ENCODE results near the gene ZC3HAV1. TPM values are rescaled to one million over a fixed set of nuclear protein-coding genes. Genes with fewer than 3 reads are reported as not detected.

ZC3HAV1 gene
- total RNA-seq, 1 experiment from 2014 or later, result 38.0 TPM

DNA sequence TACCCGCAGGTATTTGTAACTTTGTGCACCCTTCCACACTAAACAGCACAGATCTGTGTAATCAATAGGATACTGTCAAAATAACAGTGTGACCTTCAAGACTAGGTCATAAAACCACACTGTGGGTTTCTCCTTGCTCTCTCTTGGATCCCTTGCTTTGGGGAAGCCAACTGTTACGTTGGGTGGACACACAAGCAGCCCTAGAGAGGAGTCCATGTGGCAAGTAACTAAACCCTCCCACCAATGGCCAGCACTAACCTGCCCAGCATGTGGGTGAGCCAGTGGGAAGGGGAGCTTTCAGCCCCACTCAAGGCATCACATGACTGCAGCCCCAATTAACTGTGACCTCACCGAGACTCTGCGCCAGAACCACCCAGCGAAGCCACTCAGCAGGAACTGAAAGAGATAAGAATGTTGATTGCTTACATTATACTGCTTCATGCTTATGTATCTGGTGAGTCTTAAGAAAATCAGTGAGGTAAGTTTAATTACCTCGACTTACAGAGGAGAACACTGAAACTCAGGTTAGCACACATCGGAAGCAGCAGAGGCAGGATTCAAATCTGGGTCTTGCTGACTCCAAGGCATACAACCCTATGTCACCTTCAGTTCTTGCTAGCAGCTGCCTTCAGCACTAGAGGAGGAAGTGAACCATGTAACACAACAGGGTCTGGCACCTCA lies 9.4 kb upstream of the ZC3HAV1 start:
- ChIA-PET CTCF (interaction anchor here (1.0 kb wide), 1 partner anchor 44 kb away, joined by 4 read pairs; no protein-coding TSS in a partner anchor), POLR2A (interaction anchor here (0.6 kb wide), 1 partner anchor 132 kb away, joined by 9 read pairs; no protein-coding TSS in a partner anchor)
- ATAC-seq (no peak; the same call in 1 of the 2 replicates), DNase-seq (ENCODE audit: low spot score) (no peak)
- Mint-ChIP-seq H3K36me3 (no peaks in the 10 kb centered on the region), H3K4me1 (peaks cover 14% of the 10 kb centered on the region), H3K9me3 (no peaks in the 10 kb centered on the region), H3K4me3 (no peak overlapping the region), H3K27ac (no peak overlapping the region), H3K27me3 (ENCODE audit: low read depth) (peaks cover 5% of the 10 kb centered on the region; the same call in 1 of the 2 replicates)
- TF ChIP-seq CBFB (CRISPR knock-in tag; IDR thresholded peaks at IDR 0.05; ENCODE audit: low read depth) (no peak), SMAD3 (CRISPR knock-in tag; IDR thresholded peaks at IDR 0.05; ENCODE audit: borderline replicate concordance) (no peak), CREB1 (CRISPR knock-in tag; IDR thresholded peaks at IDR 0.05) (no peak), ZNF263 (CRISPR knock-in tag; IDR thresholded peaks at IDR 0.05; ENCODE audit: low read depth) (no peak), KAT7 (CRISPR knock-in tag; IDR thresholded peaks at IDR 0.05; ENCODE audit: borderline replicate concordance) (no peak), EMX1 (CRISPR knock-in tag; IDR thresholded peaks at IDR 0.05) (no peak), IRF2 (CRISPR knock-in tag; IDR thresholded peaks at IDR 0.05; ENCODE audit: borderline replicate concordance, low read depth) (no peak), ESRRA (CRISPR knock-in tag; IDR thresholded peaks at IDR 0.05; ENCODE audit: borderline replicate concordance) (no peak), NFATC4 (CRISPR knock-in tag; IDR thresholded peaks at IDR 0.05) (no peak), FOXP1 (CRISPR knock-in tag; IDR thresholded peaks at IDR 0.05; ENCODE audit: borderline replicate concordance) (no peak), ATF1 (CRISPR knock-in tag; IDR thresholded peaks at IDR 0.05) (no peak), IRF1 (CRISPR knock-in tag; IDR thresholded peaks at IDR 0.05) (no peak), MXD4 (CRISPR knock-in tag; IDR thresholded peaks at IDR 0.05; ENCODE audit: borderline replicate concordance) (no peak), ZNF396 (CRISPR knock-in tag; IDR thresholded peaks at IDR 0.05; ENCODE audit: borderline replicate concordance) (no peak)
- TF ChIP-seq, protein P1, sequence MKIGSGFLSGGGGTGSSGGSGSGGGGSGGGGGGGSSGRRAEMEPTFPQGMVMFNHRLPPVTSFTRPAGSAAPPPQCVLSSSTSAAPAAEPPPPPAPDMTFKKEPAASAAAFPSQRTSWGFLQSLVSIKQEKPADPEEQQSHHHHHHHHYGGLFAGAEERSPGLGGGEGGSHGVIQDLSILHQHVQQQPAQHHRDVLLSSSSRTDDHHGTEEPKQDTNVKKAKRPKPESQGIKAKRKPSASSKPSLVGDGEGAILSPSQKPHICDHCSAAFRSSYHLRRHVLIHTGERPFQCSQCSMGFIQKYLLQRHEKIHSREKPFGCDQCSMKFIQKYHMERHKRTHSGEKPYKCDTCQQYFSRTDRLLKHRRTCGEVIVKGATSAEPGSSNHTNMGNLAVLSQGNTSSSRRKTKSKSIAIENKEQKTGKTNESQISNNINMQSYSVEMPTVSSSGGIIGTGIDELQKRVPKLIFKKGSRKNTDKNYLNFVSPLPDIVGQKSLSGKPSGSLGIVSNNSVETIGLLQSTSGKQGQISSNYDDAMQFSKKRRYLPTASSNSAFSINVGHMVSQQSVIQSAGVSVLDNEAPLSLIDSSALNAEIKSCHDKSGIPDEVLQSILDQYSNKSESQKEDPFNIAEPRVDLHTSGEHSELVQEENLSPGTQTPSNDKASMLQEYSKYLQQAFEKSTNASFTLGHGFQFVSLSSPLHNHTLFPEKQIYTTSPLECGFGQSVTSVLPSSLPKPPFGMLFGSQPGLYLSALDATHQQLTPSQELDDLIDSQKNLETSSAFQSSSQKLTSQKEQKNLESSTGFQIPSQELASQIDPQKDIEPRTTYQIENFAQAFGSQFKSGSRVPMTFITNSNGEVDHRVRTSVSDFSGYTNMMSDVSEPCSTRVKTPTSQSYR (CRISPR knock-in tag; IDR thresholded peaks at IDR 0.05), result no peak
- TF ChIP-seq, protein P2, sequence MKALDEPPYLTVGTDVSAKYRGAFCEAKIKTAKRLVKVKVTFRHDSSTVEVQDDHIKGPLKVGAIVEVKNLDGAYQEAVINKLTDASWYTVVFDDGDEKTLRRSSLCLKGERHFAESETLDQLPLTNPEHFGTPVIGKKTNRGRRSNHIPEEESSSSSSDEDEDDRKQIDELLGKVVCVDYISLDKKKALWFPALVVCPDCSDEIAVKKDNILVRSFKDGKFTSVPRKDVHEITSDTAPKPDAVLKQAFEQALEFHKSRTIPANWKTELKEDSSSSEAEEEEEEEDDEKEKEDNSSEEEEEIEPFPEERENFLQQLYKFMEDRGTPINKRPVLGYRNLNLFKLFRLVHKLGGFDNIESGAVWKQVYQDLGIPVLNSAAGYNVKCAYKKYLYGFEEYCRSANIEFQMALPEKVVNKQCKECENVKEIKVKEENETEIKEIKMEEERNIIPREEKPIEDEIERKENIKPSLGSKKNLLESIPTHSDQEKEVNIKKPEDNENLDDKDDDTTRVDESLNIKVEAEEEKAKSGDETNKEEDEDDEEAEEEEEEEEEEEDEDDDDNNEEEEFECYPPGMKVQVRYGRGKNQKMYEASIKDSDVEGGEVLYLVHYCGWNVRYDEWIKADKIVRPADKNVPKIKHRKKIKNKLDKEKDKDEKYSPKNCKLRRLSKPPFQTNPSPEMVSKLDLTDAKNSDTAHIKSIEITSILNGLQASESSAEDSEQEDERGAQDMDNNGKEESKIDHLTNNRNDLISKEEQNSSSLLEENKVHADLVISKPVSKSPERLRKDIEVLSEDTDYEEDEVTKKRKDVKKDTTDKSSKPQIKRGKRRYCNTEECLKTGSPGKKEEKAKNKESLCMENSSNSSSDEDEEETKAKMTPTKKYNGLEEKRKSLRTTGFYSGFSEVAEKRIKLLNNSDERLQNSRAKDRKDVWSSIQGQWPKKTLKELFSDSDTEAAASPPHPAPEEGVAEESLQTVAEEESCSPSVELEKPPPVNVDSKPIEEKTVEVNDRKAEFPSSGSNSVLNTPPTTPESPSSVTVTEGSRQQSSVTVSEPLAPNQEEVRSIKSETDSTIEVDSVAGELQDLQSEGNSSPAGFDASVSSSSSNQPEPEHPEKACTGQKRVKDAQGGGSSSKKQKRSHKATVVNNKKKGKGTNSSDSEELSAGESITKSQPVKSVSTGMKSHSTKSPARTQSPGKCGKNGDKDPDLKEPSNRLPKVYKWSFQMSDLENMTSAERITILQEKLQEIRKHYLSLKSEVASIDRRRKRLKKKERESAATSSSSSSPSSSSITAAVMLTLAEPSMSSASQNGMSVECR (CRISPR knock-in tag; IDR thresholded peaks at IDR 0.05; ENCODE audit: borderline replicate concordance), result no peak
- TF ChIP-seq, protein P3, sequence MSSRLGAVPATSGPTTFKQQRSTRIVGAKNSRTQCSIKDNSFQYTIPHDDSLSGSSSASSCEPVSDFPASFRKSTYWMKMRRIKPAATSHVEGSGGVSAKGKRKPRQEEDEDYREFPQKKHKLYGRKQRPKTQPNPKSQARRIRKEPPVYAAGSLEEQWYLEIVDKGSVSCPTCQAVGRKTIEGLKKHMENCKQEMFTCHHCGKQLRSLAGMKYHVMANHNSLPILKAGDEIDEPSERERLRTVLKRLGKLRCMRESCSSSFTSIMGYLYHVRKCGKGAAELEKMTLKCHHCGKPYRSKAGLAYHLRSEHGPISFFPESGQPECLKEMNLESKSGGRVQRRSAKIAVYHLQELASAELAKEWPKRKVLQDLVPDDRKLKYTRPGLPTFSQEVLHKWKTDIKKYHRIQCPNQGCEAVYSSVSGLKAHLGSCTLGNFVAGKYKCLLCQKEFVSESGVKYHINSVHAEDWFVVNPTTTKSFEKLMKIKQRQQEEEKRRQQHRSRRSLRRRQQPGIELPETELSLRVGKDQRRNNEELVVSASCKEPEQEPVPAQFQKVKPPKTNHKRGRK (CRISPR knock-in tag; IDR thresholded peaks at IDR 0.05; ENCODE audit: borderline replicate concordance), result no peak

Measured in WTC11 (cell line).